ENCODE data around the gene MYL3.

DNA sequence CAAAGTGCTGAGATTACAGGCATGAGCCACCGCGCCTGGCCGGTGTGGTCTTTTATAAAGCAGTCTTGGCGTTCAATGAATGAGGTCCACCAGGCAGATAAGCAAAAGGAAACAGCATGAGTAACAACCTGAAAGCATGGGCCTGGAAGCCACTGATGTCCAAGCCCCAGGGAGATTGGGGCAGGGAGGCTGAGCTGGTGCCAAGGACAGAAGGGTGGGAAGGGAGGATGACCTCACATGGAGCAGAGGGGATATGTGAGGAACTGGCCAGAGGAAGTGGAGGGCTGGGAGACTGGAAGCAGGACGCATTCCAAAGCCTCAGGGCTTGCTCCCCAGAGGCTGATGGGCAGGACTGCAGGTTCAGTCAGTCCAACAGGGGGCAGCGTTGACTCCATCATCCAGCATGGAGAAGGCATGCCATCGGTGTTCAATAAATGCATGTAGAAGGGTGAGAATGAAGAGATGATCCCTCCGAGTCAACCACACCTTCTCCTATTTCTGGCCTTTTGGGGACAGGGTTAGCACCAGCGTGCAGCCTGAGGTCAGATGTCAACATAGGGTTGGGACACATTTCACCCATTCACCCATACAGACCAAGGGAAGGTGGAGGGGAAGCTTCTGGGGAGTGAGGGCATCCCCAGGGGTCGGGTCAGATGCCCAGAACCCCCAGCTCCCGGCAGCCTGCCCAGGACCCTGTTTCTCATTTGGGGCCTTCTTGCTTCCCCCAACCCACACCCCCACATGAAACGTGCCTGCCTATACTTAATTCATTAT lies 14.8 kb downstream of the MYL3 start:
- TF ChIP-seq EZH2 (IDR thresholded peaks at IDR 0.05; ENCODE audit: borderline replicate concordance, insufficient read depth, low read depth, low read length, poor library complexity, severe bottlenecking): no peak
- TF ChIP-seq, protein P1, sequence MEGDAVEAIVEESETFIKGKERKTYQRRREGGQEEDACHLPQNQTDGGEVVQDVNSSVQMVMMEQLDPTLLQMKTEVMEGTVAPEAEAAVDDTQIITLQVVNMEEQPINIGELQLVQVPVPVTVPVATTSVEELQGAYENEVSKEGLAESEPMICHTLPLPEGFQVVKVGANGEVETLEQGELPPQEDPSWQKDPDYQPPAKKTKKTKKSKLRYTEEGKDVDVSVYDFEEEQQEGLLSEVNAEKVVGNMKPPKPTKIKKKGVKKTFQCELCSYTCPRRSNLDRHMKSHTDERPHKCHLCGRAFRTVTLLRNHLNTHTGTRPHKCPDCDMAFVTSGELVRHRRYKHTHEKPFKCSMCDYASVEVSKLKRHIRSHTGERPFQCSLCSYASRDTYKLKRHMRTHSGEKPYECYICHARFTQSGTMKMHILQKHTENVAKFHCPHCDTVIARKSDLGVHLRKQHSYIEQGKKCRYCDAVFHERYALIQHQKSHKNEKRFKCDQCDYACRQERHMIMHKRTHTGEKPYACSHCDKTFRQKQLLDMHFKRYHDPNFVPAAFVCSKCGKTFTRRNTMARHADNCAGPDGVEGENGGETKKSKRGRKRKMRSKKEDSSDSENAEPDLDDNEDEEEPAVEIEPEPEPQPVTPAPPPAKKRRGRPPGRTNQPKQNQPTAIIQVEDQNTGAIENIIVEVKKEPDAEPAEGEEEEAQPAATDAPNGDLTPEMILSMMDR (IDR thresholded peaks at IDR 0.05): peak; percentile 39
